Gastrocnemius medialis (tissue), 4 donors: ENCODE data around the gene CALHM3.
"Not testable (repeated sequence)": the region's sequence is repeated elsewhere in the genome, so short reads cannot be mapped to it uniquely, and the experiment has no call there.

Experiments
- POLR2A ChIP-seq, 2 donors: fragments of 450-650 bp; IDR thresholded peaks; one replicate each; pipeline ENCODE4 v1.6.1; 2017; ENCODE audit warnings: antibody characterized with exemption in 2 of 2, mild to moderate bottlenecking in 2 of 2, moderate library complexity in 2 of 2
- TF ChIP-seq, protein P1 (sequence below), 5 experiments: fragments of 450-650 bp in 3 of 5; fragments of 200-600 bp in 2 of 5; sonication (generic) in 2 of 5; IDR thresholded peaks in 4 of 5; conservative IDR thresholded peaks in 1 of 5; 1 replicate in 4 of 5; 2 replicates in 1 of 5; pipeline ENCODE4 v1.5.1; 2016 to 2019; ENCODE audit warnings: antibody characterized with exemption in 5 of 5, mild to moderate bottlenecking in 3 of 5, moderate library complexity in 3 of 5

DNA sequence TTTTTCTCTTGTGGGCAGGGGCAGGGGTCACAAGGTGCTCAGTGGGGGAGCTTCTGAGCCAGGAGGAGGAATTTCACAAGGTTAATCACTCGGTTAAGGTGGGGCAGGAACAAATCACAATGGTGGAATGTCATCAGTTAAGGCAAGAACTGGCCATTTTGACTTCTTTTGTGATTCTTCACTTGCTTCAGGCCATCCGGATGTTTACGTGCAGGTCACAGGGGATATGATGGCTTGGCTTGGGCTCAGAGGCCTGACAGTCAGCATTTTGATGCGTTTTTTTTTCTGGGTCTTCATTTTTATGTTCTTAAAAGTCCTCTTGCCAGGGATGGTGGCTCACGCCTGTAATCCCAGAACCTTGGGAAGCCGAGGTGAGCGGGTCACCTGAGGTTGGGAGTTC is 43.0 kb upstream of the CALHM3 start:
- TF ChIP-seq, protein P1, sequence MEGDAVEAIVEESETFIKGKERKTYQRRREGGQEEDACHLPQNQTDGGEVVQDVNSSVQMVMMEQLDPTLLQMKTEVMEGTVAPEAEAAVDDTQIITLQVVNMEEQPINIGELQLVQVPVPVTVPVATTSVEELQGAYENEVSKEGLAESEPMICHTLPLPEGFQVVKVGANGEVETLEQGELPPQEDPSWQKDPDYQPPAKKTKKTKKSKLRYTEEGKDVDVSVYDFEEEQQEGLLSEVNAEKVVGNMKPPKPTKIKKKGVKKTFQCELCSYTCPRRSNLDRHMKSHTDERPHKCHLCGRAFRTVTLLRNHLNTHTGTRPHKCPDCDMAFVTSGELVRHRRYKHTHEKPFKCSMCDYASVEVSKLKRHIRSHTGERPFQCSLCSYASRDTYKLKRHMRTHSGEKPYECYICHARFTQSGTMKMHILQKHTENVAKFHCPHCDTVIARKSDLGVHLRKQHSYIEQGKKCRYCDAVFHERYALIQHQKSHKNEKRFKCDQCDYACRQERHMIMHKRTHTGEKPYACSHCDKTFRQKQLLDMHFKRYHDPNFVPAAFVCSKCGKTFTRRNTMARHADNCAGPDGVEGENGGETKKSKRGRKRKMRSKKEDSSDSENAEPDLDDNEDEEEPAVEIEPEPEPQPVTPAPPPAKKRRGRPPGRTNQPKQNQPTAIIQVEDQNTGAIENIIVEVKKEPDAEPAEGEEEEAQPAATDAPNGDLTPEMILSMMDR (IDR thresholded peaks at IDR 0.05 in 4 of 5, conservative IDR thresholded peaks at IDR 0.05 in 1 of 5): not testable (repeated sequence)
- not testable (repeated sequence) for TF ChIP-seq POLR2A (IDR thresholded peaks at IDR 0.05)
